Rectal smooth muscle tissue (tissue), 1 donor: Measurements from ENCODE around the gene PIGT.

Experiments
- H3K27ac ChIP-seq: one replicate; pipeline ENCODE4 v1.7.0; 2013; ENCODE audit warnings: low read depth, low read length, inconsistent platforms
- H3K27me3 ChIP-seq: one replicate; pipeline ENCODE4 v1.7.0; 2013; ENCODE audit warnings: low read length; ENCODE audit not compliant: control insufficient read depth, insufficient read depth
- H3K36me3 ChIP-seq: one replicate; pipeline ENCODE4 v1.7.0; 2013; ENCODE audit warnings: low read length; ENCODE audit not compliant: control insufficient read depth, insufficient read depth
- H3K4me1 ChIP-seq: one replicate; pipeline ENCODE4 v1.7.0; 2013; ENCODE audit warnings: low read length; ENCODE audit not compliant: control insufficient read depth, insufficient read depth
- H3K4me3 ChIP-seq: one replicate; pipeline ENCODE4 v1.7.0; 2013; ENCODE audit warnings: low read length
- H3K9ac ChIP-seq: one replicate; pipeline ENCODE4 v1.7.0; 2013; ENCODE audit warnings: low read length

Gene PIGT

GRCh38 chr20:45405571-45406259, 10.2 kb upstream of the PIGT start:
- Histone ChIP-seq H3K27me3 (no peaks in the 10 kb centered on the region), H3K36me3 (peaks cover 10% of the 10 kb centered on the region), H3K27ac (peak overlapping the region; percentile 99), H3K4me1 (peaks cover 21% of the 10 kb centered on the region), H3K9ac (peak overlapping the region; percentile 90), H3K4me3 (peak overlapping the region; percentile 94)

GRCh38 chr20:45406260-45407066, 9.5 kb upstream of the PIGT start:
- H3K9ac ChIP-seq = peak overlapping the region; percentile 93
- peak overlapping the region; percentile 94 for H3K4me3 ChIP-seq
- H3K4me1 ChIP-seq = peaks cover 21% of the 10 kb centered on the region
- H3K27me3 ChIP-seq = no peaks in the 10 kb centered on the region
- H3K27ac ChIP-seq = peak overlapping the region; percentile 99
- peaks cover 10% of the 10 kb centered on the region for H3K36me3 ChIP-seq

- Histone ChIP-seq H3K27ac (peak overlapping the region; percentile 99), H3K36me3 (peaks cover 11% of the 10 kb centered on the region), H3K4me1 (peaks cover 21% of the 10 kb centered on the region), H3K4me3 (peak overlapping the region; percentile 94), H3K27me3 (no peaks in the 10 kb centered on the region), H3K9ac (peak overlapping the region; percentile 93)
These were observed 8.7 kb upstream of the PIGT start for GRCh38 chr20:45407067-45407745.

GRCh38 chr20:45407783-45408645, 7.9 kb upstream of the PIGT start, which contains the start of gene DBNDD2:
Gene DBNDD2 (plus strand): TSS chr20:45408289. CDS start chr20:45408468, 179 bp downstream.
- H3K4me3 ChIP-seq = peak within 1 kb of the TSS; percentile 94
- peak within 1 kb of the TSS; percentile 93 for H3K9ac ChIP-seq
- H3K36me3 ChIP-seq = peaks cover 12% of the 10 kb centered on the region
- H3K27me3 ChIP-seq = no peaks in the 10 kb centered on the region
- peak within 1 kb of the TSS; percentile 99 for H3K27ac ChIP-seq
- H3K4me1 ChIP-seq = peaks cover 21% of the 10 kb centered on the region

- no peak overlapping the region for H3K9ac ChIP-seq
- peak overlapping the region; percentile 99 for H3K27ac ChIP-seq
- H3K4me1 ChIP-seq = peaks cover 21% of the 10 kb centered on the region
- H3K27me3 ChIP-seq = no peaks in the 10 kb centered on the region
- H3K36me3 ChIP-seq = peaks cover 12% of the 10 kb centered on the region
- H3K4me3 ChIP-seq = peak overlapping the region; percentile 7
These were observed 7.2 kb upstream of the PIGT start for GRCh38 chr20:45408646-45409213.

- Histone ChIP-seq H3K4me3 (no peak overlapping the region), H3K36me3 (peaks cover 12% of the 10 kb centered on the region), H3K9ac (no peak overlapping the region), H3K27ac (peak overlapping the region; percentile 54), H3K27me3 (no peaks in the 10 kb centered on the region), H3K4me1 (peaks cover 21% of the 10 kb centered on the region)
These were observed 6.2 kb upstream of the PIGT start for GRCh38 chr20:45409521-45410272.

- peaks cover 12% of the 10 kb centered on the region for H3K36me3 ChIP-seq
- no peak overlapping the region for H3K27ac ChIP-seq
- H3K4me1 ChIP-seq = peaks cover 21% of the 10 kb centered on the region
- H3K9ac ChIP-seq = no peak overlapping the region
- no peaks in the 10 kb centered on the region for H3K27me3 ChIP-seq
- no peak overlapping the region for H3K4me3 ChIP-seq
These were observed 5.1 kb upstream of the PIGT start for GRCh38 chr20:45410887-45411286.

- H3K36me3 ChIP-seq = peaks cover 12% of the 10 kb centered on the region
- no peak overlapping the region for H3K4me3 ChIP-seq
- no peaks in the 10 kb centered on the region for H3K27me3 ChIP-seq
- H3K4me1 ChIP-seq = peaks cover 26% of the 10 kb centered on the region
- H3K9ac ChIP-seq = no peak overlapping the region
- H3K27ac ChIP-seq = no peak overlapping the region
These were observed 3.3 kb upstream of the PIGT start for GRCh38 chr20:45412653-45413052.

- Histone ChIP-seq H3K36me3 (peaks cover 12% of the 10 kb centered on the region), H3K4me1 (peaks cover 19% of the 10 kb centered on the region), H3K27ac (no peak overlapping the region), H3K9ac (no peak overlapping the region), H3K27me3 (no peaks in the 10 kb centered on the region), H3K4me3 (no peak overlapping the region)
These were observed 2.5 kb upstream of the PIGT start for GRCh38 chr20:45413479-45413878.

- Histone ChIP-seq H3K9ac (peak overlapping the region; percentile 95), H3K4me3 (peak overlapping the region; percentile 98), H3K36me3 (peaks cover 16% of the 10 kb centered on the region), H3K27me3 (no peaks in the 10 kb centered on the region), H3K4me1 (peaks cover 13% of the 10 kb centered on the region), H3K27ac (no peak overlapping the region)
These were observed 976 bp downstream of the PIGT start for GRCh38 chr20:45416917-45417316.
